ENCODE measurements around the gene OR2T4.

The OR2T4 gene

DNA sequence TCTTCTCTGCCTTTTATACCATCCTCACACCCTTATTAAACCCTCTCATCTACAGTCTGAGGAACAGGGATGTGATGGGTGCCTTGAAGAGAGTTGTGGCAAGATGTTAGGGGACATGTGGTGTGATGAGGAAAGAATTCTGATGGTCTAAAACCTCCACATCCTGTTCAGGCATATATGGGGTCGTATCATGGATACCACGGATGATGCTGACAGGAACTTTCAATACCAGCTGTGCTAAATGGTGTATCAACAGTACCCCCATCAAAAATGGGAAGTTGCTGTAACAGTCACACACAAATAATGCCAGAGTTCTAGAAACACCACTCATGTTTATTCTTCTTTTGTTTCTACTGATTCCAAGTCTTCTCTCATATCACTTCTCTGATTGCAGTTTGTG is 27.0 kb downstream of the OR2T4 start:
- Histone ChIP-seq H3K4me1 (ENCODE audit: insufficient read depth, low read length) (no peaks in the 10 kb centered on the region), H3K9me3 (ENCODE audit: insufficient read depth, low read depth, low read length) (peaks cover 91% of the 10 kb centered on the region), H3K36me3 (ENCODE audit: insufficient read depth, low read depth, low read length) (no peaks in the 10 kb centered on the region), H3K9ac (ENCODE audit: low read depth, low read length) (no peak overlapping the region), H3K27me3 (ENCODE audit: insufficient read depth, low read length) (no peaks in the 10 kb centered on the region), H3K27ac (ENCODE audit: low read length) (no peak overlapping the region), H3K4me3 (ENCODE audit: low read length) (no peak overlapping the region)

DNA sequence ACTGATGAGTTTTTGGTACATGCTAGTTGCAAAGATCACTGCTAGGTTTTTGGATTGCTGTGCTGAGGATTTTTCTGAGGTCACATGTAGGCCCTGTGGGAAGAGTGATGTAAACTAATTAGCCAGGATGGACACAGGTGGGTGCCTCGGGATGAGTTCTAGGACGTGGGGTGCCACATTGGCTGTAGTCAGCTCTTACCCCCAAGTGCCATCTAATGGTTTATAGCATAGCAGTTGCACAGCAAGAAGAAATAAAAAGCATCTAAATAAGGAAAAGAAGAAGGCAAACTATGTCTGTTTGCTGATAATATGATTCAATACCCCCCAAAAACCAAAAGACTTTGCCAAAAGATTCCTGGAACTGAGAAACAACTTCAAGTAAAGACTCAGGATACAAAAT is 31.6 kb downstream of the OR2T4 start:
- no peak overlapping the region for H3K27ac ChIP-seq (ENCODE audit: low read length)
- H3K27me3 ChIP-seq (ENCODE audit: insufficient read depth, low read length) = no peaks in the 10 kb centered on the region
- no peaks in the 10 kb centered on the region for H3K36me3 ChIP-seq (ENCODE audit: insufficient read depth, low read depth, low read length)
- peaks cover 86% of the 10 kb centered on the region for H3K9me3 ChIP-seq (ENCODE audit: insufficient read depth, low read depth, low read length)
- H3K9ac ChIP-seq (ENCODE audit: low read depth, low read length) = no peak overlapping the region
- no peaks in the 10 kb centered on the region for H3K4me1 ChIP-seq (ENCODE audit: insufficient read depth, low read length)
- H3K4me3 ChIP-seq (ENCODE audit: low read length) = no peak overlapping the region

DNA sequence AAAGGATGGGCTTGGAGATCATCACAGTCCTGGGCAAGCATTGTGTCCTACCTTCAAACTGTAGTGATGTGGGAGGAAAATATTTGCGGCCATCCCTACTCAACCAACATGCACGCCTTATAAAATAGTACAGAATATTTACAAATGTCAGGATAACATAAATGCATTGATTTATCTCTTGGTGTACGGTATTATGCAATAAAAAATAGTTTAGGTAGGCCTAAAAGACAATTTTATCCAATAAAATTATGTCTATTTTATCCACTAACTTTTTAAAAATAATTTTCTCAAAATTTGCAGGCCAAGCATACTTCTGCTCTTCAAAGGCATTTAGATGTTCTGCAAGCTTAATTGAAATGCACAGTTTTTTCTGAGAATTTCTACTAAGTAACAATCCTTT is 41.3 kb downstream of the OR2T4 start, which contains the start of gene OR2T1:
TSS of gene OR2T1 (plus strand) at position 301 of the 400 bp plus-strand sequence. CDS start 3,100 bp downstream, outside the sequence.
- H3K27me3 ChIP-seq (ENCODE audit: insufficient read depth, low read length) = no peaks in the 10 kb centered on the region

DNA sequence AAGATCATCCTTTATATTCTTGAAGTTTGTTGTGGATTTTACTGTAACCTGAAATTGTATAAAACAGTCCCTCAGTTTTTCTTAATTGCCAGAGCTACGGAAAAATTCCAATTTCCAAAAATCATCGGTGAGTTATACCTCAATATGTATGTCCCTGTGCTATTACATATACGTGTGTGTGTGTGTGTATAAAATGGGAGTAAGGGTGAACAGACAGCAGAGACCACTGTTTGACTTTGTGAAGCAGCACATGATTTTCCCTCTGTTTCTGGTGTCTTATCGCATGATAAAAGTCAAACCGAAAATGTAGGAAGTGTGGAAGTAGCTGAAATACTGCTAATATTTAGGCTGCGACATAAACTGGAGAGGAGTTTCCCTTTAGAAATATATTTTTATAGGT is 42.6 kb downstream of the OR2T4 start:
- Histone ChIP-seq H3K27me3 (ENCODE audit: insufficient read depth, low read length) (no peaks in the 10 kb centered on the region), H3K27ac (ENCODE audit: low read length) (no peak overlapping the region), H3K9me3 (ENCODE audit: insufficient read depth, low read depth, low read length) (peaks cover 90% of the 10 kb centered on the region), H3K4me3 (ENCODE audit: low read length) (no peak overlapping the region; the same call in 1 of the 2 replicates), H3K9ac (ENCODE audit: low read depth, low read length) (no peak overlapping the region), H3K4me1 (ENCODE audit: insufficient read depth, low read length) (no peaks in the 10 kb centered on the region), H3K36me3 (ENCODE audit: insufficient read depth, low read depth, low read length) (no peaks in the 10 kb centered on the region)

More for the DNA sequence above, 41.3 kb downstream of the OR2T4 start, which contains the start of gene OR2T1:
- Histone ChIP-seq H3K4me1 (ENCODE audit: insufficient read depth, low read length) (no peaks in the 10 kb centered on the region), H3K27ac (ENCODE audit: low read length) (no peak within 1 kb of the TSS), H3K36me3 (ENCODE audit: insufficient read depth, low read depth, low read length) (no peaks in the 10 kb centered on the region), H3K9me3 (ENCODE audit: insufficient read depth, low read depth, low read length) (peaks cover 91% of the 10 kb centered on the region), H3K4me3 (ENCODE audit: low read length) (peak within 1 kb of the TSS; percentile 15; the same call in 1 of the 2 replicates), H3K9ac (ENCODE audit: low read depth, low read length) (no peak within 1 kb of the TSS)

DNA sequence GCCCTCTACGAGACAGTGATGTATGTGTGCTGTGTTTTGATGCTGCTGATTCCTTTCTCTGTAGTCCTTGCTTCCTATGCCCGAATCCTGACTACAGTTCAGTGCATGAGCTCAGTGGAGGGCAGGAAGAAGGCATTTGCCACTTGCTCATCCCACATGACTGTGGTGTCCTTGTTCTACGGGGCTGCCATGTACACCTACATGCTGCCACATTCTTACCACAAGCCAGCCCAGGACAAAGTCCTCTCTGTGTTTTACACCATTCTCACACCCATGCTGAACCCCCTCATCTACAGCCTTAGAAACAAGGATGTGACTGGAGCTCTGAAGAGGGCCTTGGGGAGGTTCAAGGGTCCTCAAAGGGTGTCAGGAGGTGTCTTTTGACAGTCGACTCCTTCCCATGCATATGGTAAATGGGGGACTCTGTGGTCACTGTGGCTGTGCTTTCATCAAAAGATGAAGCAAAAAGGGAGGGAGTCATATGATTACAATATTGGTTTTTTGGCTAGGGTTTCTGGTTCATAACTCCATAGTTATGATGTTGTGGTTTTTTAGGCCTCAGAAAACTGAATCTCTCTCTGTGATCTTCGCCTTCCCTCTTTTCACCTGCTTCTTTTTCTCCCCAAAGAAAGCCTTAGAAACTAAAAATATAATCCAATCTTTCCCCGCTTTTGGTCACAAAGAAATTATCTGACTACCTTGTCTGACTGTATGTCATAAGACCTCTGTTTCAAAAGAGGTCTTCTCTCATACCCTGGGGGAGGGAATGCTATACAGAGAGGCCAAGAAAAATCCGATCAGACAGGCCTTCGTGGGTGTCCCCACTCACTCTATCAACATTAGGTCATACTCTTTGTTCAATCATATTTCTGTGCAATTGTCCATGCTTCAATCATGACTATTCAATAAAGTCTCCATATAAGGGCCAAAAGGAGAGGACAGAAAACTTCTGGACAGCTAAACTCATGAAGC is 45.5 kb downstream of the OR2T4 start:
- no peaks in the 10 kb centered on the region for H3K27me3 ChIP-seq (ENCODE audit: insufficient read depth, low read length)
- peaks cover 92% of the 10 kb centered on the region for H3K9me3 ChIP-seq (ENCODE audit: insufficient read depth, low read depth, low read length)
- H3K9ac ChIP-seq (ENCODE audit: low read depth, low read length) = no peak overlapping the region
- H3K4me3 ChIP-seq (ENCODE audit: low read length) = no peak overlapping the region
- no peaks in the 10 kb centered on the region for H3K4me1 ChIP-seq (ENCODE audit: insufficient read depth, low read length)
- H3K36me3 ChIP-seq (ENCODE audit: insufficient read depth, low read depth, low read length) = no peaks in the 10 kb centered on the region
- no peak overlapping the region for H3K27ac ChIP-seq (ENCODE audit: low read length)
